ENCODE results near the gene PRR13.

GRCh38 chr12:53402871-53403270, 38.7 kb upstream of the PRR13 start:
- TF ChIP-seq CTCF (conservative IDR thresholded peaks at IDR 0.05; ENCODE audit: low read depth, low read length) (no peak), EZH2 (IDR thresholded peaks at IDR 0.05; ENCODE audit: borderline replicate concordance, low read depth, low read length, poor library complexity, severe bottlenecking) (no peak)

Data from A673 (cell line).